ENCODE results near the gene SMO. TPM values are rescaled to one million over a fixed set of nuclear protein-coding genes. Genes with fewer than 3 reads are reported as not detected.

Gene SMO
- total and polyA plus RNA-seq, 2 donors (not counting 3 experiments of a cell fraction or from before 2014, with no cell fraction given), result 13.2 to 16.5 TPM

GRCh38 chr7:129144834-129145668 is 43.4 kb upstream of the SMO start:
- Histone ChIP-seq H3K79me2 (ENCODE audit: control insufficient read depth, insufficient read depth, low read length) (no peaks in the 10 kb centered on the region), H3K27ac (ENCODE audit: insufficient read depth, low read depth, low read length) (no peak overlapping the region), H3K27me3 (ENCODE audit: control insufficient read depth in 2 of 2, insufficient read depth in 2 of 2, low read length in 2 of 2) (peaks cover 39 to 43% of the 10 kb centered on the region in 2 experiments), H4K20me1 (replicated peaks; ENCODE audit: control insufficient read depth, extremely low read depth, insufficient read depth, low read length) (no peaks in the 10 kb centered on the region), H3K4me1 (ENCODE audit: control insufficient read depth, extremely low read depth, insufficient read depth, low read length) (peaks cover 9% of the 10 kb centered on the region), H3K9ac (replicated peaks; ENCODE audit: extremely low read depth, insufficient read depth, low read length) (no peak overlapping the region), H3K4me3 (replicated peaks in 1 of 3; ENCODE audit: insufficient read depth in 1 of 3, low read depth in 1 of 3, low read length in 3 of 3) (peak overlapping the region in 2 of 3 experiments; percentile 27 to 28), H3K4me2 (ENCODE audit: insufficient read depth, low read length) (peak overlapping the region; percentile 57), H3K9me1 (replicated peaks; ENCODE audit: control insufficient read depth, extremely low read depth, insufficient read depth, low read length) (no peaks in the 10 kb centered on the region), H3K36me3 (ENCODE audit: control insufficient read depth in 2 of 2, extremely low read depth in 1 of 2, insufficient read depth in 2 of 2, low read length in 2 of 2) (no peaks in the 10 kb centered on the region), H3K9me3 (replicated peaks; ENCODE audit: control insufficient read depth, insufficient read depth, low read length) (no peaks in the 10 kb centered on the region), H2AFZ (ENCODE audit: low read depth, low read length) (peak overlapping the region; percentile 37)
- FAIRE-seq (no peak), DNase-seq (ENCODE audit: low read depth, low spot score) (no peak)
- TF ChIP-seq GATA2 (IDR thresholded peaks at IDR 0.05; ENCODE audit: insufficient read depth, insufficient read length, low read depth, low read length) (no peak), MAX (IDR thresholded peaks at IDR 0.05; ENCODE audit: insufficient read depth, insufficient read length) (no peak), MYC (IDR thresholded peaks at IDR 0.05; ENCODE audit: low read depth, low read length) (no peak), FOS (IDR thresholded peaks at IDR 0.05; ENCODE audit: borderline replicate concordance, insufficient read depth, low read length) (no peak), JUN (IDR thresholded peaks at IDR 0.05; ENCODE audit: borderline replicate concordance, insufficient read depth, insufficient read length, low read depth) (no peak), POLR2A (IDR thresholded peaks at IDR 0.05; ENCODE audit: low read depth, low read length) (no peak), POLR2AphosphoS5 (IDR thresholded peaks at IDR 0.05; ENCODE audit: insufficient read depth, low read depth, low read length) (no peak), EZH2 (IDR thresholded peaks at IDR 0.05; ENCODE audit: borderline replicate concordance, low read depth, low read length, severe bottlenecking) (peak; percentile 26)
- TF ChIP-seq, protein P1, sequence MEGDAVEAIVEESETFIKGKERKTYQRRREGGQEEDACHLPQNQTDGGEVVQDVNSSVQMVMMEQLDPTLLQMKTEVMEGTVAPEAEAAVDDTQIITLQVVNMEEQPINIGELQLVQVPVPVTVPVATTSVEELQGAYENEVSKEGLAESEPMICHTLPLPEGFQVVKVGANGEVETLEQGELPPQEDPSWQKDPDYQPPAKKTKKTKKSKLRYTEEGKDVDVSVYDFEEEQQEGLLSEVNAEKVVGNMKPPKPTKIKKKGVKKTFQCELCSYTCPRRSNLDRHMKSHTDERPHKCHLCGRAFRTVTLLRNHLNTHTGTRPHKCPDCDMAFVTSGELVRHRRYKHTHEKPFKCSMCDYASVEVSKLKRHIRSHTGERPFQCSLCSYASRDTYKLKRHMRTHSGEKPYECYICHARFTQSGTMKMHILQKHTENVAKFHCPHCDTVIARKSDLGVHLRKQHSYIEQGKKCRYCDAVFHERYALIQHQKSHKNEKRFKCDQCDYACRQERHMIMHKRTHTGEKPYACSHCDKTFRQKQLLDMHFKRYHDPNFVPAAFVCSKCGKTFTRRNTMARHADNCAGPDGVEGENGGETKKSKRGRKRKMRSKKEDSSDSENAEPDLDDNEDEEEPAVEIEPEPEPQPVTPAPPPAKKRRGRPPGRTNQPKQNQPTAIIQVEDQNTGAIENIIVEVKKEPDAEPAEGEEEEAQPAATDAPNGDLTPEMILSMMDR (IDR thresholded peaks at IDR 0.05; ENCODE audit: extremely low read depth in 1 of 2, insufficient read depth in 1 of 2, low read depth in 1 of 2, low read length in 2 of 2), result peak; percentile 3 to 15
- POLR2A ChIA-PET, result no interaction called here
- dilution Hi-C loops (cut with MboI; ENCODE audit: extremely low pct_ligation_motif_present, low sequenced_read_pairs), result no loop called here
- intact Hi-C loops (cut with micrococcal nuclease), result no loop called here
- CTCF ChIA-PET, result interaction anchor here (1.1 to 5.4 kb wide), 2 partner anchors 11 to 19 kb away, joined by 4 to 50 read pairs; no protein-coding TSS in a partner anchor
- BruUV-seq (replicated peaks), result no TSS peak

Measured in endothelial cell of umbilical vein (primary cell).